Hepatocyte (in vitro differentiated cells): ENCODE measurements around the gene CABP4.

Source experiments
- CTCF ChIP-seq: fragments of 200-600 bp; sonication (generic); IDR thresholded peaks from 2 replicates; pipeline ENCODE4 v1.5.1; 2016; ENCODE audit warnings: antibody characterized with exemption, mild to moderate bottlenecking; ENCODE audit not compliant: poor library complexity
- EZH2 ChIP-seq: fragments of 200-600 bp; sonication (generic); IDR thresholded peaks from 2 replicates; pipeline ENCODE4 v1.6.1; 2016; ENCODE audit warnings: antibody characterized with exemption, mild to moderate bottlenecking, borderline replicate concordance
- EZH2phosphoT487 ChIP-seq: fragments of 200-600 bp; sonication (generic); IDR thresholded peaks from one replicate; pipeline ENCODE4 v1.6.1; 2018; ENCODE audit warnings: antibody characterized with exemption, mild to moderate bottlenecking, low read depth, moderate library complexity; ENCODE audit not compliant: unreplicated experiment, severe bottlenecking

- TF ChIP-seq CTCF = no peak
- no peak for TF ChIP-seq EZH2
- TF ChIP-seq EZH2phosphoT487 = no peak
Measured at GRCh38 chr11:67423466-67423865, 31.7 kb upstream of the CABP4 start.
